Astrocyte (in vitro differentiated cells and primary cell): ENCODE results near the gene LPAR3. TPM values are rescaled to one million over a fixed set of nuclear protein-coding genes. Genes with fewer than 3 reads are reported as not detected.

ENCODE experiments used
- DNase-seq: peaks from one replicate; pipeline ENCODE4 v3.0.0-alpha.2; 2010; ENCODE audit warnings: low read depth
- FAIRE-seq: peaks from 2 replicates; lab custom pipeline; 2011; peaks lifted over from hg19 to GRCh38; lab: Jason Lieb, UNC
- H2AFZ ChIP-seq: 2 replicates; pipeline ENCODE4 v1.6.0; 2012; ENCODE audit warnings: low read depth, low read length, inconsistent platforms
- H3K27ac ChIP-seq: 2 replicates; pipeline ENCODE4 v1.5.1; 2011; ENCODE audit warnings: low read depth, low read length, inconsistent platforms
- H3K27me3 ChIP-seq: 2 replicates; pipeline ENCODE4 v1.6.0; 2011; ENCODE audit warnings: low read length, inconsistent platforms; ENCODE audit not compliant: insufficient read depth
- H3K36me3 ChIP-seq: 2 replicates; pipeline ENCODE4 v1.5.1; 2011; ENCODE audit warnings: low read length, inconsistent platforms; ENCODE audit not compliant: insufficient read depth
- H3K4me1 ChIP-seq: 2 replicates; pipeline ENCODE4 v1.5.1; 2011; ENCODE audit warnings: low read length, inconsistent platforms; ENCODE audit not compliant: insufficient read depth
- H3K4me2 ChIP-seq: 2 replicates; pipeline ENCODE4 v1.6.0; 2012; ENCODE audit warnings: low read length, inconsistent platforms
- H3K4me3 ChIP-seq: 2 replicates; pipeline ENCODE4 v1.5.1; 2011; ENCODE audit warnings: low read depth, mild to moderate bottlenecking, low read length, inconsistent platforms; ENCODE audit not compliant: insufficient read depth
- H3K79me2 ChIP-seq: 2 replicates; pipeline ENCODE4 v1.6.0; 2012; ENCODE audit warnings: mild to moderate bottlenecking, low read length, inconsistent platforms; ENCODE audit not compliant: insufficient read depth
- H3K9ac ChIP-seq: 2 replicates; pipeline ENCODE4 v1.6.0; 2012; ENCODE audit warnings: mild to moderate bottlenecking, low read length, inconsistent platforms
- H3K9me3 ChIP-seq: 2 replicates; pipeline ENCODE4 v1.5.1; 2012; ENCODE audit warnings: low read depth, mild to moderate bottlenecking, low read length, inconsistent platforms; ENCODE audit not compliant: insufficient read depth
- H4K20me1 ChIP-seq: 2 replicates; pipeline ENCODE4 v1.6.0; 2012; ENCODE audit warnings: low read length, inconsistent platforms; ENCODE audit not compliant: insufficient read depth
- H3K27ac Mint-ChIP-seq: one replicate; pipeline ENCODE4 v1.8.0; 2021; ENCODE audit warnings: mild to moderate bottlenecking, mixed read lengths; ENCODE audit not compliant: unreplicated experiment
- H3K27me3 Mint-ChIP-seq: one replicate; pipeline ENCODE4 v1.8.0; 2021; ENCODE audit warnings: low read depth, mixed read lengths; ENCODE audit not compliant: unreplicated experiment
- H3K36me3 Mint-ChIP-seq: one replicate; pipeline ENCODE4 v1.8.0; 2021; ENCODE audit warnings: low read depth, mixed read lengths; ENCODE audit not compliant: unreplicated experiment
- H3K4me1 Mint-ChIP-seq: one replicate; pipeline ENCODE4 v1.8.0; 2021; ENCODE audit warnings: low read depth, mixed read lengths; ENCODE audit not compliant: unreplicated experiment
- H3K4me3 Mint-ChIP-seq: one replicate; pipeline ENCODE4 v1.8.0; 2021; ENCODE audit warnings: mild to moderate bottlenecking, moderate library complexity, mixed read lengths; ENCODE audit not compliant: unreplicated experiment
- H3K9me3 Mint-ChIP-seq: one replicate; pipeline ENCODE4 v1.8.0; 2021; ENCODE audit warnings: mild to moderate bottlenecking, mixed read lengths; ENCODE audit not compliant: unreplicated experiment
- CTCF ChIP-seq: IDR thresholded peaks from 2 replicates; pipeline ENCODE4 v1.5.1; 2011; ENCODE audit warnings: low read depth, mild to moderate bottlenecking, inconsistent platforms, low read length, moderate library complexity; ENCODE audit not compliant: insufficient read depth
- EZH2 ChIP-seq: IDR thresholded peaks from 2 replicates; pipeline ENCODE4 v1.6.1; 2012; ENCODE audit warnings: mild to moderate bottlenecking, low read length, inconsistent platforms; ENCODE audit not compliant: insufficient read depth
- total RNA-seq: library from RNA; stranded (reverse); gene quantifications from 2 replicates; pipeline ENCODE4 v1.2.1, GENCODE V29; 2021

LPAR3 gene
- total RNA-seq, 1 donor from 2014 or later: 0.70 TPM

GRCh38 chr1:84827976-84828375 lies 65.0 kb downstream of the LPAR3 start:
- no peaks in the 10 kb centered on the region for H3K27me3 ChIP-seq
- no peak overlapping the region for H3K4me2 ChIP-seq
- no peaks in the 10 kb centered on the region for H3K27me3 Mint-ChIP-seq
- H3K4me1 ChIP-seq: no peaks in the 10 kb centered on the region
- H3K4me3 Mint-ChIP-seq: no peak overlapping the region
- no peak overlapping the region for H3K4me3 ChIP-seq
- TF ChIP-seq EZH2 (no peak), CTCF (no peak)
- no peak overlapping the region for H2AFZ ChIP-seq
- H3K9me3 Mint-ChIP-seq: no peaks in the 10 kb centered on the region
- H3K27ac Mint-ChIP-seq: no peak overlapping the region
- no peaks in the 10 kb centered on the region for H4K20me1 ChIP-seq
- no peaks in the 10 kb centered on the region for H3K36me3 ChIP-seq
- H3K27ac ChIP-seq: no peak overlapping the region
- H3K9me3 ChIP-seq: no peaks in the 10 kb centered on the region
- FAIRE-seq (no peak), DNase-seq (no peak)
- no peak overlapping the region for H3K9ac ChIP-seq
- H3K79me2 ChIP-seq: no peaks in the 10 kb centered on the region
- no peaks in the 10 kb centered on the region for H3K4me1 Mint-ChIP-seq
- H3K36me3 Mint-ChIP-seq: no peaks in the 10 kb centered on the region

GRCh38 chr1:84827555-84827954 lies 65.5 kb downstream of the LPAR3 start:
- FAIRE-seq: no peak

More at GRCh38 chr1:84827555-84827954, 65.5 kb downstream of the LPAR3 start:
- H3K9me3 Mint-ChIP-seq: no peaks in the 10 kb centered on the region
- Histone ChIP-seq H3K9ac (no peak overlapping the region), H4K20me1 (no peaks in the 10 kb centered on the region), H3K36me3 (no peaks in the 10 kb centered on the region), H3K4me2 (no peak overlapping the region), H3K9me3 (no peaks in the 10 kb centered on the region), H3K4me1 (no peaks in the 10 kb centered on the region), H3K27me3 (no peaks in the 10 kb centered on the region), H3K79me2 (no peaks in the 10 kb centered on the region), H3K4me3 (no peak overlapping the region), H3K27ac (no peak overlapping the region), H2AFZ (no peak overlapping the region)
- H3K4me1 Mint-ChIP-seq: no peaks in the 10 kb centered on the region
- no peaks in the 10 kb centered on the region for H3K27me3 Mint-ChIP-seq
- no peak for DNase-seq
- H3K4me3 Mint-ChIP-seq: no peak overlapping the region
- no peaks in the 10 kb centered on the region for H3K36me3 Mint-ChIP-seq
- no peak overlapping the region for H3K27ac Mint-ChIP-seq
- TF ChIP-seq CTCF (no peak), EZH2 (no peak)
